Diencephalon (tissue), 1 donor: ENCODE data around the gene TBL1XR1. TPM values are rescaled to one million over a fixed set of nuclear protein-coding genes. Genes with fewer than 3 reads are reported as not detected.

Source experiments
- small RNA-seq: library from RNA; depleted of rRNA; stranded (forward); fragments of <200 nt; gene quantifications from one replicate; pipeline ENCODE3, GENCODE V24; 2014
- total RNA-seq: library from RNA; depleted of rRNA; stranded (reverse); fragments of >200 nt; gene quantifications from one replicate; pipeline ENCODE4 v1.2.3, GENCODE V29; 2014

Gene TBL1XR1
- 247 TPM for total RNA-seq

GRCh38 chr3:177197041-177197726, at the start of gene TBL1XR1:
Gene TBL1XR1, minus strand, starts transcription at chr3:177197482. Its CDS starts 132,505 bp downstream, at chr3:177064977.

Small RNA genes within 50 kb of the gene (small RNA-seq; reads per million reads assigned to genes)
- not detected for gene RF00019
- not detected for gene RNU6-681P
